Keratinocyte (primary cell): Measurements from ENCODE around the gene PRSS53. TPM values are rescaled to one million over a fixed set of nuclear protein-coding genes. Genes with fewer than 3 reads are reported as not detected.

Source experiments
- DNase-seq: peaks from one replicate; pipeline ENCODE4 v3.0.0-alpha.2; 2011; ENCODE audit warnings: low read depth, missing footprints, low spot score
- FAIRE-seq: peaks from 2 replicates; lab custom pipeline; 2011; peaks lifted over from hg19 to GRCh38; lab: Jason Lieb, UNC
- H2AFZ ChIP-seq: 2 replicates; pipeline ENCODE4 v1.6.0; 2012; ENCODE audit warnings: low read length, control low read depth, inconsistent platforms; ENCODE audit not compliant: control insufficient read depth
- H3K27ac ChIP-seq: 2 replicates; pipeline ENCODE4 v1.5.1; 2011; ENCODE audit warnings: low read length; ENCODE audit not compliant: control insufficient read depth, insufficient read depth
- H3K27me3 ChIP-seq: 3 replicates; pipeline ENCODE4 v1.6.0; 2011; ENCODE audit warnings: low read length; ENCODE audit not compliant: control insufficient read depth, insufficient read depth; ENCODE audit errors: extremely low read depth
- H3K36me3 ChIP-seq, 2 experiments: 2 replicates in 1 of 2; 3 replicates in 1 of 2; pipeline ENCODE4 v1.5.1; 2011; ENCODE audit warnings: low read length in 2 of 2, mild to moderate bottlenecking in 1 of 2; ENCODE audit not compliant: control insufficient read depth in 2 of 2, insufficient read depth in 2 of 2; ENCODE audit errors: extremely low read depth in 1 of 2
- H3K4me1 ChIP-seq: 3 replicates; pipeline ENCODE4 v1.5.1; 2011; ENCODE audit warnings: low read length; ENCODE audit not compliant: control insufficient read depth, insufficient read depth; ENCODE audit errors: extremely low read depth
- H3K4me2 ChIP-seq: 3 replicates; pipeline ENCODE4 v1.6.0; 2011; ENCODE audit warnings: low read depth, low read length; ENCODE audit not compliant: control insufficient read depth, insufficient read depth; ENCODE audit errors: extremely low read depth
- H3K4me3 ChIP-seq, 3 experiments: fragments of 200-600 bp in 1 of 3; sonication (generic) in 1 of 3; 2 replicates in 2 of 3; 3 replicates in 1 of 3; pipeline ENCODE4 v1.5.1; 2011 to 2016; ENCODE audit warnings: low read length in 3 of 3, mild to moderate bottlenecking in 3 of 3, control low read depth in 2 of 3, inconsistent platforms in 1 of 3, low read depth in 1 of 3, mixed read lengths in 1 of 3, mixed run types in 1 of 3, moderate library complexity in 1 of 3; ENCODE audit not compliant: control insufficient read depth in 2 of 3, insufficient read depth in 2 of 3; ENCODE audit errors: extremely low read depth in 1 of 3
- H3K79me2 ChIP-seq: 2 replicates; pipeline ENCODE4 v1.6.0; 2012; ENCODE audit warnings: low read length; ENCODE audit not compliant: control insufficient read depth, insufficient read depth
- H3K9ac ChIP-seq: 3 replicates; pipeline ENCODE4 v1.6.0; 2011; ENCODE audit warnings: low read length; ENCODE audit not compliant: control insufficient read depth, insufficient read depth; ENCODE audit errors: extremely low read depth
- H3K9me1 ChIP-seq: 3 replicates; pipeline ENCODE4 v1.6.0; 2011; ENCODE audit warnings: low read length; ENCODE audit not compliant: control insufficient read depth, insufficient read depth; ENCODE audit errors: extremely low read depth
- H3K9me3 ChIP-seq: 2 replicates; pipeline ENCODE4 v1.5.1; 2012; ENCODE audit warnings: low read depth, low read length; ENCODE audit not compliant: control insufficient read depth
- H4K20me1 ChIP-seq: 3 replicates; pipeline ENCODE4 v1.6.0; 2011; ENCODE audit warnings: low read length; ENCODE audit not compliant: control insufficient read depth, insufficient read depth; ENCODE audit errors: extremely low read depth
- CTCF ChIP-seq, 3 experiments: IDR thresholded peaks in 1 of 3; conservative IDR thresholded peaks in 1 of 3; optimal IDR thresholded peaks in 1 of 3; 2 replicates in 2 of 3; 3 replicates in 1 of 3; pipeline versions ENCODE3 to v1.5.1; 2011; ENCODE audit warnings: low read length in 3 of 3, mild to moderate bottlenecking in 3 of 3, moderate library complexity in 2 of 3, control low read depth in 1 of 3, inconsistent platforms in 1 of 3; ENCODE audit not compliant: insufficient read depth in 2 of 3; ENCODE audit errors: extremely low read depth in 1 of 3
- EZH2 ChIP-seq: IDR thresholded peaks from one replicate; pipeline ENCODE4 v1.6.1; 2012; ENCODE audit warnings: inconsistent platforms, mild to moderate bottlenecking, low read length, moderate library complexity
- dilution Hi-C: fragments of 300-500 bp; cut with MboI; formaldehyde crosslinking; loops from one replicate; pipeline ENCODE4 v1.7.0; 2020; ENCODE audit warnings: low sequenced_read_pairs; ENCODE audit not compliant: extremely low pct_ligation_motif_present
- polyA plus RNA-seq, 5 experiments: library from polyadenylated mRNA; depleted of rRNA in 3 of 5; stranded (reverse) in 3 of 5; stranded (forward) in 1 of 5; unstranded in 1 of 5; fragments of >200 nt; gene quantifications; 1 replicate in 1 of 5; 2 replicates in 3 of 5; 3 replicates in 1 of 5; pipeline versions ENCODE4 v1.2.1 to v1.2.3, GENCODE V29; 2011 to 2012; ENCODE audit warnings: missing spikeins in 2 of 5, low read depth in 1 of 5, low replicate concordance in 1 of 5

Gene PRSS53
- polyA plus RNA-seq, 1 donor (not counting 4 experiments of a cell fraction or from before 2014, with no cell fraction given): 0.50 TPM

GRCh38 chr16:31073970-31074813 lies 14.6 kb downstream of the PRSS53 start, which contains the start of the genes ZNF646 and ZNF668:
Gene ZNF646, plus strand, starts transcription at chr16:31074422. Its CDS starts 1,903 bp downstream, at chr16:31076325.
Gene ZNF668, minus strand, starts transcription at chr16:31074240. Its CDS starts 9,781 bp downstream, at chr16:31064459.
- Histone ChIP-seq H3K9me3 (no peaks in the 10 kb centered on the region), H3K9ac (peak within 1 kb of the TSS; percentile 92), H3K4me1 (peaks cover 11% of the 10 kb centered on the region), H4K20me1 (no peaks in the 10 kb centered on the region), H3K4me3 (peak within 1 kb of the TSS; percentile 82 to 94 (median 91)), H3K27me3 (no peaks in the 10 kb centered on the region), H3K27ac (peak within 1 kb of the TSS; percentile 84), H3K36me3 (peaks cover 10 to 15% of the 10 kb centered on the region in 2 experiments), H3K79me2 (peaks cover 73% of the 10 kb centered on the region), H3K9me1 (no peaks in the 10 kb centered on the region), H2AFZ (peak within 1 kb of the TSS; percentile 78), H3K4me2 (peak within 1 kb of the TSS; percentile 81)
- peak; percentile 90 for DNase-seq
- peak; percentile 84 for FAIRE-seq
- TF ChIP-seq CTCF (optimal IDR thresholded peaks at IDR 0.05 in 1 of 3, IDR thresholded peaks at IDR 0.05 in 1 of 3, conservative IDR thresholded peaks at IDR 0.05 in 1 of 3; ENCODE audit: extremely low read depth in 1 of 3, insufficient read depth in 2 of 3, low read length in 3 of 3) (no peak), EZH2 (no peak)
- dilution Hi-C loops: no loop called here

GRCh38 chr16:31073142-31073969 lies 15.4 kb downstream of the PRSS53 start:
- DNase-seq: no peak
- no peak for FAIRE-seq
- peaks cover 11% of the 10 kb centered on the region for H3K4me1 ChIP-seq
- no peaks in the 10 kb centered on the region for H3K9me3 ChIP-seq
- H4K20me1 ChIP-seq: no peaks in the 10 kb centered on the region
- H3K79me2 ChIP-seq: peaks cover 74% of the 10 kb centered on the region
- H3K27ac ChIP-seq: peak overlapping the region; percentile 84
- H3K36me3 ChIP-seq: peaks cover 9 to 12% of the 10 kb centered on the region in 2 experiments
- dilution Hi-C loops: no loop called here
- H3K4me2 ChIP-seq: peak overlapping the region; percentile 81
- H2AFZ ChIP-seq: peak overlapping the region; percentile 78
- TF ChIP-seq CTCF (optimal IDR thresholded peaks at IDR 0.05 in 1 of 3, IDR thresholded peaks at IDR 0.05 in 1 of 3, conservative IDR thresholded peaks at IDR 0.05 in 1 of 3; ENCODE audit: extremely low read depth in 1 of 3, insufficient read depth in 2 of 3, low read length in 3 of 3): no peak
- no peak for TF ChIP-seq EZH2
- no peaks in the 10 kb centered on the region for H3K9me1 ChIP-seq
- no peaks in the 10 kb centered on the region for H3K27me3 ChIP-seq
- peak overlapping the region; percentile 92 for H3K9ac ChIP-seq
- H3K4me3 ChIP-seq: peak overlapping the region; percentile 82 to 94 (median 91)
